HepG2 (cell line): ENCODE measurements around the gene CYB5R3. TPM values are rescaled to one million over a fixed set of nuclear protein-coding genes. Genes with fewer than 3 reads are reported as not detected.

Experiments
- ATF3 ChIP-seq: sonication (generic); formaldehyde crosslinking; IDR thresholded peaks from 2 replicates; pipeline ENCODE4 v1.4.0; 2020; ENCODE audit warnings: missing genetic modification reagents
- HDAC2 ChIP-seq: sonication (generic); formaldehyde crosslinking; IDR thresholded peaks from 2 replicates; pipeline ENCODE4 v1.4.0; 2020; ENCODE audit warnings: missing genetic modification reagents
- HNF1B ChIP-seq: sonication (generic); formaldehyde crosslinking; IDR thresholded peaks from 2 replicates; pipeline ENCODE4 v1.5.1; 2020; ENCODE audit warnings: mild to moderate bottlenecking, moderate library complexity, missing genetic modification reagents
- HOXA3 ChIP-seq: sonication (generic); formaldehyde crosslinking; IDR thresholded peaks from 2 replicates; pipeline ENCODE4 v1.5.0; 2020; ENCODE audit warnings: missing genetic modification reagents
- KDM6A ChIP-seq: IDR thresholded peaks from 2 replicates; pipeline ENCODE4 v1.6.1; 2016; ENCODE audit warnings: low read depth
- MXD4 ChIP-seq: IDR thresholded peaks from 2 replicates; pipeline ENCODE4 v1.6.1; 2016; ENCODE audit warnings: mild to moderate bottlenecking, missing biosample characterization, missing genetic modification reagents
- ZNF441 ChIP-seq: sonication (generic); formaldehyde crosslinking; IDR thresholded peaks from 2 replicates; pipeline ENCODE4 v1.7.0; 2021; ENCODE audit warnings: missing genetic modification reagents, borderline replicate concordance
- ZNF598 ChIP-seq: sonication (generic); formaldehyde crosslinking; IDR thresholded peaks from 2 replicates; pipeline ENCODE4 v1.5.1; 2020; ENCODE audit warnings: mild to moderate bottlenecking, missing genetic modification reagents, borderline replicate concordance
- ZNF747 ChIP-seq: sonication (generic); formaldehyde crosslinking; IDR thresholded peaks from 2 replicates; pipeline ENCODE4 v1.8.1; 2023; ENCODE audit warnings: missing genetic modification reagents, mild to moderate bottlenecking, borderline replicate concordance
- ZNF784 ChIP-seq: sonication (generic); formaldehyde crosslinking; IDR thresholded peaks from 2 replicates; pipeline ENCODE4 v1.5.1; 2020; ENCODE audit warnings: missing genetic modification reagents, mild to moderate bottlenecking, borderline replicate concordance
- ZNF879 ChIP-seq: sonication (generic); formaldehyde crosslinking; IDR thresholded peaks from 2 replicates; pipeline ENCODE4 v1.8.1; 2023; ENCODE audit warnings: missing genetic modification reagents
- polyA plus RNA-seq, 8 experiments: library from polyadenylated mRNA; depleted of rRNA in 3 of 8; stranded (reverse) in 7 of 8; unstranded in 1 of 8; fragments of >200 nt; fragmentation: Illumina TruSeq in 4 of 8; extraction: Trizol in 4 of 8; gene quantifications; 2 replicates each; pipeline versions ENCODE4 v1.2.1 to v1.2.3, GENCODE V29; 2011 to 2016; ENCODE audit warnings: low read depth in 4 of 8, missing spikeins in 1 of 8, mixed read lengths in 1 of 8; ENCODE audit not compliant: insufficient read depth in 1 of 8
- total RNA-seq, 5 experiments: library from RNA; depleted of rRNA; stranded (reverse); fragments of >200 nt; fragmentation: Illumina TruSeq; extraction: Trizol; gene quantifications; 2 replicates each; pipeline ENCODE4 v1.2.3, GENCODE V29; 2016; ENCODE audit warnings: low read depth in 1 of 5
- TF ChIP-seq, protein P1 (sequence below): sonication (generic); formaldehyde crosslinking; conservative IDR thresholded peaks from 2 replicates; pipeline ENCODE4 v1.4.0; 2020; ENCODE audit warnings: mild to moderate bottlenecking, missing genetic modification reagents, moderate library complexity
- TF ChIP-seq, protein P2 (sequence below): sonication (generic); formaldehyde crosslinking; IDR thresholded peaks from 2 replicates; pipeline ENCODE4 v1.4.0; 2020; ENCODE audit warnings: missing genetic modification reagents
- TF ChIP-seq, protein P3 (sequence below): sonication (generic); formaldehyde crosslinking; IDR thresholded peaks from 2 replicates; pipeline ENCODE4 v1.4.0; 2020; ENCODE audit warnings: missing genetic modification reagents, borderline replicate concordance
- TF ChIP-seq, protein P4 (sequence below): IDR thresholded peaks from 2 replicates; pipeline ENCODE4 v1.6.1; 2018; ENCODE audit warnings: missing genetic modification reagents

CYB5R3 gene
- total and polyA plus RNA-seq, 2 of the 13 experiments (the other 11 are each of a cell fraction or from before 2014, with no cell fraction given), result 32.4 to 305 TPM

DNA sequence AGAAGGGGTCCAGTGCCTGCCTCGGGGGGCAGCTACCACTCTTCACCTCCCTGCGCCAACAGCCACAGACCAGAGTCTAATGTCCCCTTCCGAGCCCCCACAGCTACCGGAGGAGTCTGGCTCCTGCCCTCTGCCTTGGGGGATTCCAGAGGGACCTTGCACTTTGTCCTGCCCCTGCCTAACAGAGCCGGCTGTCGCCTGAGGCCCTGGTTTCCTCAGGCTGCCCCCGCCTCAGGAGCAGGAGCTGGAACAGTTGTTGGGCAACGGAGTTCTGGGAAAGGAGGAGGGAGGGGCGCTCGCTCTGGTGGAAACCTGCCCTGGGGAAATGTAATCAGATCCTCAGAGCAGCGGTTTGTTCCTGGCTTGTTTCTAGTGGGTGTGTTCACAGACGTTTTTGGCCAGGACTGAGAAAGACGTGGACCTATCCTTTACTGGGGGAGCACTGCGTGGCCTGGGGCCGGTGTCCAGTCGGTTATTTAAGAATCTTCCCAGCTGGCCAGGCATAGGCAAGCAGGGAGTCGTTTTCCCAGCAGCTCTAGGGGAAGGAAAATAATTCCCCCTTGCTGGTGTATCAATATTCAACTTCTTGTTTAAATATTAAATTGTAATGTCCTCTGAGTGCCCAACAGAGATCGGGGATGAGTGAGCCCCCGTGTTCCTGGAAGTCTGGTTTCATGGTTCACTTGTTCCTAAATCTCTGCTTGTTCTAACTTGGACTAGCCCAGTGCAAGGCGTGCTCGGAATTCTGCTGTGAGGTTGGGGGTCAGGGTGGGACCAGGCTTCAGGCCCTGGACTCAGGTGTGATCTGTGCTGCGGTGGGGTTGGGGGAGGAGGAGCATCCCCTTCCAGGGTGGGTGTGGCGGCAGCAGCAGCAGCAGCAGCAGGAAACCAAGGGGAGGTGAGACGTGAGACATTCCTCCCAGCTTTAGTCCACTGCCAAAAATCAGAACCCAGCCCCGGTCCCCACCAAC is 39.3 kb upstream of the CYB5R3 start (continued):
- TF ChIP-seq, protein P1, sequence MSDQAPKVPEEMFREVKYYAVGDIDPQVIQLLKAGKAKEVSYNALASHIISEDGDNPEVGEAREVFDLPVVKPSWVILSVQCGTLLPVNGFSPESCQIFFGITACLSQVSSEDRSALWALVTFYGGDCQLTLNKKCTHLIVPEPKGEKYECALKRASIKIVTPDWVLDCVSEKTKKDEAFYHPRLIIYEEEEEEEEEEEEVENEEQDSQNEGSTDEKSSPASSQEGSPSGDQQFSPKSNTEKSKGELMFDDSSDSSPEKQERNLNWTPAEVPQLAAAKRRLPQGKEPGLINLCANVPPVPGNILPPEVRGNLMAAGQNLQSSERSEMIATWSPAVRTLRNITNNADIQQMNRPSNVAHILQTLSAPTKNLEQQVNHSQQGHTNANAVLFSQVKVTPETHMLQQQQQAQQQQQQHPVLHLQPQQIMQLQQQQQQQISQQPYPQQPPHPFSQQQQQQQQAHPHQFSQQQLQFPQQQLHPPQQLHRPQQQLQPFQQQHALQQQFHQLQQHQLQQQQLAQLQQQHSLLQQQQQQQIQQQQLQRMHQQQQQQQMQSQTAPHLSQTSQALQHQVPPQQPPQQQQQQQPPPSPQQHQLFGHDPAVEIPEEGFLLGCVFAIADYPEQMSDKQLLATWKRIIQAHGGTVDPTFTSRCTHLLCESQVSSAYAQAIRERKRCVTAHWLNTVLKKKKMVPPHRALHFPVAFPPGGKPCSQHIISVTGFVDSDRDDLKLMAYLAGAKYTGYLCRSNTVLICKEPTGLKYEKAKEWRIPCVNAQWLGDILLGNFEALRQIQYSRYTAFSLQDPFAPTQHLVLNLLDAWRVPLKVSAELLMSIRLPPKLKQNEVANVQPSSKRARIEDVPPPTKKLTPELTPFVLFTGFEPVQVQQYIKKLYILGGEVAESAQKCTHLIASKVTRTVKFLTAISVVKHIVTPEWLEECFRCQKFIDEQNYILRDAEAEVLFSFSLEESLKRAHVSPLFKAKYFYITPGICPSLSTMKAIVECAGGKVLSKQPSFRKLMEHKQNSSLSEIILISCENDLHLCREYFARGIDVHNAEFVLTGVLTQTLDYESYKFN (CRISPR knock-in tag), result peak; percentile 79
- TF ChIP-seq ZNF747 (CRISPR knock-in tag) (peak; percentile 43; the same call in 1 of the 2 replicates), ZNF784 (CRISPR knock-in tag) (no peak), MXD4 (CRISPR knock-in tag) (no peak), ZNF879 (no peak), ZNF598 (CRISPR knock-in tag) (0 out of 2 replicates have a peak, but pooled peaks have one; percentile 20), HOXA3 (CRISPR knock-in tag) (peak; percentile 35; the same call in 1 of the 2 replicates), HNF1B (CRISPR knock-in tag) (peak; percentile 43; the same call in 1 of the 2 replicates), ATF3 (CRISPR knock-in tag) (no peak), KDM6A (CRISPR knock-in tag) (peak; percentile 40; the same call in 1 of the 2 replicates), HDAC2 (CRISPR knock-in tag) (peak; percentile 43; the same call in 1 of the 2 replicates), ZNF441 (CRISPR knock-in tag) (no peak)
- TF ChIP-seq, protein P2, sequence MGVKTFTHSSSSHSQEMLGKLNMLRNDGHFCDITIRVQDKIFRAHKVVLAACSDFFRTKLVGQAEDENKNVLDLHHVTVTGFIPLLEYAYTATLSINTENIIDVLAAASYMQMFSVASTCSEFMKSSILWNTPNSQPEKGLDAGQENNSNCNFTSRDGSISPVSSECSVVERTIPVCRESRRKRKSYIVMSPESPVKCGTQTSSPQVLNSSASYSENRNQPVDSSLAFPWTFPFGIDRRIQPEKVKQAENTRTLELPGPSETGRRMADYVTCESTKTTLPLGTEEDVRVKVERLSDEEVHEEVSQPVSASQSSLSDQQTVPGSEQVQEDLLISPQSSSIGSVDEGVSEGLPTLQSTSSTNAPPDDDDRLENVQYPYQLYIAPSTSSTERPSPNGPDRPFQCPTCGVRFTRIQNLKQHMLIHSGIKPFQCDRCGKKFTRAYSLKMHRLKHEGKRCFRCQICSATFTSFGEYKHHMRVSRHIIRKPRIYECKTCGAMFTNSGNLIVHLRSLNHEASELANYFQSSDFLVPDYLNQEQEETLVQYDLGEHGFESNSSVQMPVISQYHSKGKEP (CRISPR knock-in tag), result no peak
- TF ChIP-seq, protein P3, sequence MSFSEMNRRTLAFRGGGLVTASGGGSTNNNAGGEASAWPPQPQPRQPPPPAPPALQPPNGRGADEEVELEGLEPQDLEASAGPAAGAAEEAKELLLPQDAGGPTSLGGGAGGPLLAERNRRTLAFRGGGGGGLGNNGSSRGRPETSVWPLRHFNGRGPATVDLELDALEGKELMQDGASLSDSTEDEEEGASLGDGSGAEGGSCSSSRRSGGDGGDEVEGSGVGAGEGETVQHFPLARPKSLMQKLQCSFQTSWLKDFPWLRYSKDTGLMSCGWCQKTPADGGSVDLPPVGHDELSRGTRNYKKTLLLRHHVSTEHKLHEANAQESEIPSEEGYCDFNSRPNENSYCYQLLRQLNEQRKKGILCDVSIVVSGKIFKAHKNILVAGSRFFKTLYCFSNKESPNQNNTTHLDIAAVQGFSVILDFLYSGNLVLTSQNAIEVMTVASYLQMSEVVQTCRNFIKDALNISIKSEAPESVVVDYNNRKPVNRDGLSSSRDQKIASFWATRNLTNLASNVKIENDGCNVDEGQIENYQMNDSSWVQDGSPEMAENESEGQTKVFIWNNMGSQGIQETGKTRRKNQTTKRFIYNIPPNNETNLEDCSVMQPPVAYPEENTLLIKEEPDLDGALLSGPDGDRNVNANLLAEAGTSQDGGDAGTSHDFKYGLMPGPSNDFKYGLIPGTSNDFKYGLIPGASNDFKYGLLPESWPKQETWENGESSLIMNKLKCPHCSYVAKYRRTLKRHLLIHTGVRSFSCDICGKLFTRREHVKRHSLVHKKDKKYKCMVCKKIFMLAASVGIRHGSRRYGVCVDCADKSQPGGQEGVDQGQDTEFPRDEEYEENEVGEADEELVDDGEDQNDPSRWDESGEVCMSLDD, result no peak
- TF ChIP-seq, protein P4, sequence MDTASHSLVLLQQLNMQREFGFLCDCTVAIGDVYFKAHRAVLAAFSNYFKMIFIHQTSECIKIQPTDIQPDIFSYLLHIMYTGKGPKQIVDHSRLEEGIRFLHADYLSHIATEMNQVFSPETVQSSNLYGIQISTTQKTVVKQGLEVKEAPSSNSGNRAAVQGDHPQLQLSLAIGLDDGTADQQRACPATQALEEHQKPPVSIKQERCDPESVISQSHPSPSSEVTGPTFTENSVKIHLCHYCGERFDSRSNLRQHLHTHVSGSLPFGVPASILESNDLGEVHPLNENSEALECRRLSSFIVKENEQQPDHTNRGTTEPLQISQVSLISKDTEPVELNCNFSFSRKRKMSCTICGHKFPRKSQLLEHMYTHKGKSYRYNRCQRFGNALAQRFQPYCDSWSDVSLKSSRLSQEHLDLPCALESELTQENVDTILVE (CRISPR knock-in tag), result 0 out of 2 replicates have a peak, but pooled peaks have one; percentile 23
